Left cardiac atrium (tissue), 4 donors: Measurements from ENCODE around the gene CAPN10. TPM values are rescaled to one million over a fixed set of nuclear protein-coding genes. Genes with fewer than 3 reads are reported as not detected.
"Not testable (repeated sequence)": the region's sequence is repeated elsewhere in the genome, so short reads cannot be mapped to it uniquely, and the experiment has no call there.

Experiments used
- ATAC-seq, 2 donors: fragments of 200-7000 bp; cut with Tn5 transposase; one replicate each; pipeline ENCODE4 v1.9.1; 2020; ENCODE audit warnings: mild to moderate bottlenecking in 2 of 2, moderate library complexity in 2 of 2
- DNase-seq: peaks from one replicate; pipeline ENCODE4 v3.0.0-alpha.2; 2020
- intact Hi-C, 2 donors: fragments of 100-400 bp; cut with DNase I; formaldehyde crosslinking; loops; one replicate each; pipeline versions ENCODE4 v1.14.1 to v1.15.1; 2022 to 2023
- long read RNA-seq: library from polyadenylated mRNA; unstranded; transcript quantifications from one replicate; pipeline ENCODE4 v2.0.0, GENCODE V29; 2021
- total RNA-seq, 2 donors: library from RNA; stranded (reverse); fragmentation: NEBNext Ultra II Directional; extraction: Animal tissue kit (Norgen Biotek cat#: 25700); gene quantifications; one replicate each; pipeline ENCODE4 v1.2.1, GENCODE V29; 2021
- donor health status: DM: no; HTN: yes; CAD: no.
- donor health status: DM: no; HTN: yes; CAD: no; lungs with severe emphysema.
- donor health status: DM: yes; HTN: yes; CAD: no.
- donor health status: Dilated cardiomyopathy.

The CAPN10 gene, protein sequence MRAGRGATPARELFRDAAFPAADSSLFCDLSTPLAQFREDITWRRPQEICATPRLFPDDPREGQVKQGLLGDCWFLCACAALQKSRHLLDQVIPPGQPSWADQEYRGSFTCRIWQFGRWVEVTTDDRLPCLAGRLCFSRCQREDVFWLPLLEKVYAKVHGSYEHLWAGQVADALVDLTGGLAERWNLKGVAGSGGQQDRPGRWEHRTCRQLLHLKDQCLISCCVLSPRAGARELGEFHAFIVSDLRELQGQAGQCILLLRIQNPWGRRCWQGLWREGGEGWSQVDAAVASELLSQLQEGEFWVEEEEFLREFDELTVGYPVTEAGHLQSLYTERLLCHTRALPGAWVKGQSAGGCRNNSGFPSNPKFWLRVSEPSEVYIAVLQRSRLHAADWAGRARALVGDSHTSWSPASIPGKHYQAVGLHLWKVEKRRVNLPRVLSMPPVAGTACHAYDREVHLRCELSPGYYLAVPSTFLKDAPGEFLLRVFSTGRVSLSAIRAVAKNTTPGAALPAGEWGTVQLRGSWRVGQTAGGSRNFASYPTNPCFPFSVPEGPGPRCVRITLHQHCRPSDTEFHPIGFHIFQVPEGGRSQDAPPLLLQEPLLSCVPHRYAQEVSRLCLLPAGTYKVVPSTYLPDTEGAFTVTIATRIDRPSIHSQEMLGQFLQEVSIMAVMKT
- total RNA-seq, result 10 to 100 TPM; 17.9 to 26.6 TPM
- long read RNA-seq, partial matches to known transcripts, result 2 of 2 reads
- long read RNA-seq, other reads (novel, unspliced or antisense), result 0 of 2 reads

DNA sequence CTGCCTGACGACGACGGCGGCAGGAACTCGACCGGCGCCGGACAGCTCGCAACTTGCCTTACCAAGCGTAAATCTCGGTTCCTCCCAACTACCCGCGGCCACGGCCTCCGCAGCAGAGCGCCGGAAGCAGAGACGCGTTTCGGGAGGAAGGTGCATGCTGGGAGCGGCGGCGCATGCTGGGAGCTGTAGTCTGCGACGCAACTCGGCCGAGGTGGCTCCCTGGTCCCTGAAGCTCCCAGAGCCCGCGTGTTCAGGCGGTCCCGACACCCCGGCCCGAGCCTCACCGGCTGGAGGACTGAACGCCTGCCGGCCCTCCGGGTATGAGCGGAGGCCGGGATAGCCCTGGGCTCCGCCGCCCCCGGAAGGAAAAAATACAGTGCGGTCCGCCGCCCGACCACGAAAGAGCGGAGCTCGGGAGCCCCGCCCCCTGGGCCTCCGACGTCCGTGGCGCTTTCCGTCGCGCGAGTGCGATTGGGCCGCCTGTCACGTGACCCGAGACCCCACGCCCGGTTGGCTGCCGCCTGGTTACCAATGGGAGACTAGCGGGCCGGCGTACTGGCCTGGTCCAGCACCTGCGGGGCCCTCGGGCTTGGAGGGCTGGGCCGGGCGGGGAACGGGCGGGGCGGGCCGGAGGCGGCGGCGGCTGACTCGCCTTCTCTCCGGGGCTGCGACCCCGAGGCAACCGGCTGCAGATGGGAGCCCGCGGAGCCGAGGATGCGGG is at the start of gene CAPN10:
TSS of gene CAPN10 (plus strand) at position 537 of the 721 bp plus-strand sequence. CDS start at position 715, 178 bp downstream.
- intact Hi-C loops, result no loop called here
- peak; percentile 99 for DNase-seq

DNA sequence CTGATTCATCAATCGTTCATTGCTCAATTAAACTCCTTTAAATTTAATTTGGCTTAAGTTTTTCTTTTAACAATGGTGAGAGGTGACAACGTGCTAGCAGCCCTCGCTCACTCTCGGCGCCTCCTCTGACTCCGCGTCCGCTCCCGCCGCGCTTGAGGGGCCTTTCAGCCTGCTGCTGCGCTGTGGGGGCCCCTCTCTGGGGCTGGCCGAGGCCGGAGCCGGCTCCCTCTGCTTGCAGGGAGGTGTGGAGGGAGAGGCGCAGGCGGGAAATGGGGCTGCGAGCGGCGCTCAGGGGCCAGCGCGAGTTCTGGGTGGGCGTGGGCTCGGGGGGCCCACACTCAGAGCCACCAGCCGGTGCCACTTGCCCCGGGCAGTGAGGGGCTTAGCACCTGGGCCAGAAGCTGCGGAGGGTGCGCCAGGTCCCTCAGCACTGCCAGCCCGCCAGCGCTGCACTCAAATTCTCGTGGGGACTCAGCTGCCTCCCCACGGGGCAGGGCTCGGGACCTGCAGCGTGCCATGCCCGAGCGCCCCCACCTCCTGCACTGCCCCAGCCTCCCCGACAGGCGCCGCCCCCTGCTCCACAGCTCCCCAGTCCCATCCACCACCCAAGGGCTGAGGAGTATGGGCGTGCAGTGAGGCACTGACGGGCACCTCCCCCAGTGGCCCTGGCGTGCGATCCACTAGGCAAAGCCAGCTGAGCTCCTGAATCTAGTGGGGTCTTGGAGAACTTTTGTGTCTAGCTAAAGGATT is 48.3 kb upstream of the CAPN10 start:
- DNase-seq, result no peak
- intact Hi-C loops, result no loop called here
- ATAC-seq, result no peak

More for the DNA sequence above, at the start of gene CAPN10:
- peak; percentile 97 for ATAC-seq

DNA sequence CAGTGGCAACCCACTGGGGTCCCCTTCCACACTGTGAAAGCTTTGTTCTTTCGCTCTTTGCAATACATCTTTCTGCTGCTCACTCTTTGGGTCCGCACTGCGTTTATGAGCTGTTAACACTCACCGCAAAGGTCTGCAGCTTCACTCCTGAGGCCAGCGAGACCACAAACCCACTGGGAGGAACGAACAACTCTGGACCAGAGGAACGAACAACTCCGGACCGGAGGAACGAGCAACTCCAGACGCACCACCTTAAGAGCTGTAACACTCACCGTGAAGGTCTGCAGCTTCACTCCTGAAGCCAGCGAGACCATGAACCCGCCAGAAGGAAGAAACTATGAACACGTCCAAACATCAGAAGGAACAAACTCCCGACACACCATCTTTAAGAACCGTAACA is 47.4 kb upstream of the CAPN10 start:
- ATAC-seq, intact Hi-C loops, DNase-seq: not testable (repeated sequence)

DNA sequence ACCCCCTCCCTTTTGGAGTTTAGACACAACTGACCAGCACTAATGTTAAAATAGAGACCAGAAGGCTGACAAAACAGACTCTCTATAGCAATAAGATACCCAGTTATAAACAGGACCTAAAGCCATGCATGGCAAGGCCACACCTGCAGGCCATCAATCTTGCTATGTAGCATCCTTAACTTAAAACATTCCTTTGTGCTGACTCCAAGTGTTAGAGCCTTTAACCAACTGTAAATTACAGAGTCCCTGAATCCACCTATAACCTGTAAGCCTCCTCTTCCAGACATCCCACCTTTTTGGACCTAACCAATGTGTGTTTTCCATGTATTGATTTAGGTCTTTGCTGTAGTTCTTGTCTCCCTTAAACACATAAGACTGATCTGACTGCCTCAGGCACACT is 46.6 kb upstream of the CAPN10 start:
- intact Hi-C loops, result no loop called here
- ATAC-seq, result no peak
- DNase-seq, result no peak

DNA sequence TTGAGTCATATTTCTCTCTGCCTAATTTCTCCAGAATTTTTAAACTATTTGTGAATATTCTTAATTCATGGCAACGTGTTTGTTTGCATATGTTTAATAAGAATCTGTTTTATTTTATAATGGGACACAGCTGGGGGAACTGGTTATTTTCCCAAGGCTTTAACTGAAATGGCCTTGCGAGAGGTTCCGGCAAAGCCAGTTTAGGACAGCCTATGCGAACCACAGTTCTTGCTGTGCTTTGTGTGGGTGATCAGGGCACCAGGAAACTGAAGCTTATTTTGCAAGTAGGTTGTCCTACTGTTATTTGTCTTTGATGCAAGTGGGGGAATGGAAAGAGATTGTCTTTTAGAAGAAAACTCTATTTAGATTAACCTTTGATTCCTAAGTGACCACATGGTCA is 35.2 kb upstream of the CAPN10 start:
- DNase-seq (no peak), ATAC-seq (no peak)
- intact Hi-C loops, result no loop called here

DNA sequence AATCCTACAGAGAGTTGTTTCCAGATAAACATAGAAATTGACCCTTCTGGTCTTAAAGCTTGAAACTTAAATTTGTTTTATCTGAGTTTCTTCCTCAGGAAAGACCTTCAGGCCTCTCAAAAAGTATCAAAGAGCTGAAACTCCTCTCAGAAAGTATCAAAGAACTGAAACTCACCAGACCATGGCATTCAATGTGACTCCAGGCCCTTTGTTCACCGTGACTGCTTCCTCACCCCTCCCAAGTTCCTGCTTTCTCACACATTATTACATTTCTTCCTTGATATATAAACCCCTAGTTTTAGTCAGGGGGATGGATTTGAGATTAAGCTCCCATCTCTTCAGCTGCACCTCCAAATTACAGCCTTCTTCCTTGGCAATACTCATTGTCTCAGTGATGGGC is 34.7 kb upstream of the CAPN10 start:
- no peak for ATAC-seq
- DNase-seq, result no peak
- intact Hi-C loops, result no loop called here

DNA sequence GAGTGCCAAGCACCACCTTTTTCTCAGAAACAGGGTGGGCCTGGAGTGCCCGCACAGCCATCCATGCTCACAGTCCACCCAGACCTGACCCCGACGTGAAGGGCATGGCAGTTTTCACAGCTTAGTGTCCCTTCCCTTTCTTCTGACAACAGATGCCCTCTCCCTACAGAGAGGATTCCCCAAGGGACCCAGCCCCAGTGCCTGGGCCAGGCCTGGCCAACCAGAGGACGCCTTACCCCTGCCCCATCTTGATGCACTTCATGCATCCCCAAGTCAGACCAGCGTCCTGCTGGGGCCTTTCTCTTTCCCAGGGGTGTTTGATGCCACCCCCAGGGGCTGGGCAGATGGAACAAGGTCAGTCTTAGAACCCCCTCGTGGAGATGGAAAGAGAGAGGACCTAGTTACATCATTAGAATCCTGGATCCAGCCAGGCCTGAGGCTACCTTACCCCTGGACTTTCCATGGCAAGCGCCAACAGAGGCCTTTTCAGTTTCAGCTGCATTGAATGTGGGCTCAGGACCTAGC is 32.5 kb upstream of the CAPN10 start:
- ATAC-seq (no peak), DNase-seq (no peak)
- intact Hi-C loops, result no loop called here

DNA sequence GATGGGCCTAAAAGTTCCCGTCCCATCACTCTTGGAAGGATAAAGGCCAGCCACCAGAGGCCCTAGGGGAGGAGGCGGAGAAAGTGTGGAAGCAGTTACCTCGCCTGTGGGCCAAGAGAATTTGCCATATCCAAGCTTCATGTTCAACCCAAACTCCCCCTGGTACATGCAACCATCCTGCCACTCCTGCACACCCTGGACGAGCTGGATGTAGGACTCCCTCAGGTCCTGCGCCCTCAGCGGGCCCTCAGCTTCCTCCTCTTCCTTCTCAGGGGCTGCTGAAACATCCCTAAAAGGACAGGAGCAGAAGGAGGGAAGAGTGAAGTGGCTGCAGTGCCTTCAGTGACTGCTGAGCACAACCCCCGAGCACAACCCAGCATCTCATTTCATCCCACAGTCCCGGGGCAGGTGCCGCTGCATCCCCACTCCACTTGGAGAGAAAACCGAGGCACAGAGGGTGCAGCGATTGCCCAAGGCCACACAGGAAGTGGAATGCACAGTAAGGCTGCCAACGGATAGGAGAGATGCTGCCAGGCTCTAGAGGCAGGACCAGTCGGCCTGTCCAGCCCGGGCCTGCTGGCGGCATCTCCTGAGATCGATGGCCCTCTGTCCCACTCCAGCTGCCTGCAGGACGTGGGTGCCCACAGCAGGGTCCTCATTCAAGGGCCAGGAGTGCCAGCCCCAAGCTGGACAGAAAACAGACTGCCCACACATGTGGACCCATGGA is 31.6 kb upstream of the CAPN10 start:
- DNase-seq, result no peak
- no peak for ATAC-seq
- intact Hi-C loops, result no loop called here

DNA sequence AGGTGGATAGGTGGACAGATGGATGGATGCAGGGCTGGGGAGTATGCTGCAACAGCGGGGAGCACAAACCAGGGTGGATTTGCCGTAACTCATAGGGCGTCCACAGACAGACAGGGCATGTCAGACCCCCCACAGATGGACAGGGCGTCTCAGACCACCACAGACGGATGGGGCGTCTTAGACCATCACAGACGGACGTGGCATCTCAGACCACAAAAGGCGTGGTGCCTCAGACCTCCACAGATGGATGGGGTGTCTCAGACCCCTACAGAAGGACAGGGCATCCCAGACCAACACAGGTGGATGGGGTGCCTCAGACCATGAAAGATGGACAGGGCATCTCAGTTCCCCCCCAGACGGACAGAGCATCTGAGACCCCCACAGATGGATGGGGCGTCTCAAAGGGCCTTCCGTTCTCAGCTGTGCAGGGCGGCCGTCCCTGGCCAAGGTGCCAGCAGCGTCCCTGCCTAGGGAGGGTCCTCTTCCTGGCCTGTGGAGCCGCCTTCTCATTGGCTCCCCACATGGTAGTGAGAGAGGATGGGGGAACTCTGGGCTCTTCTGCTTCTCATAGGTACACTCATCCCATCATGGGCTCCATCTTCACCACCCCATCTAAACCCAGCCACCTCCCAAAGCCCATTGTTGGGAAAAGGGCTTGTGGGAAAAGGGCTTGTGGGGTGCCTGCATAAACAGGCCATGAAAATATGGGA is 30.8 kb upstream of the CAPN10 start:
- no peak for ATAC-seq
- DNase-seq, result peak; percentile 18
- intact Hi-C loops, result no loop called here

DNA sequence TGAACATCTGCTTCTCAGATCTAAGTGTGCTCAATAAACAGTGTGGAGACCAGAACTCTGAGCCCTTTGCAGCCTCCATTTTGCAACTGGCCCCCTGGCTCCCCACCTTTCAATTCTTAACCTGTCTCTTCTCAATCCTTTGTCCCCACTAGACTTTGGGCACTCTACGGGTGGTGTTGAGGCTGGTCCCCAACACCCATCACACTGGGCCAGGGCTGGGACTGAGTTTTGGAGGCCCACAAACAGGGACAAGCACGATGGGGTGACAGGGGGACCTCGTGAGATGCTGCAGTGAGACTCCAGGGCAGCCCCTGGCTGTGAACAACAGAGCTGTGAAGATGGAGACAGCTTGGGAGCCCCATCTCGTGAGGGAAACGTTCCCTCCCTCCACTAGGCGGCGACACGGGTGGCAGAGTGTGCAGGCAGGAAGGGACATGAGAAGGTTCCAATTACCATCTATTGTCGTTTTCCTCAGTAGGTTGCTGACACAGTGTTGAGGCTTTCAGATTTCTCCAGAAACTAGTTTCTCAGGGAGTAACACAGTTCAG is 29.9 kb upstream of the CAPN10 start:
- ATAC-seq (no peak), DNase-seq (peak; percentile 42)
- intact Hi-C loops, result no loop called here

DNA sequence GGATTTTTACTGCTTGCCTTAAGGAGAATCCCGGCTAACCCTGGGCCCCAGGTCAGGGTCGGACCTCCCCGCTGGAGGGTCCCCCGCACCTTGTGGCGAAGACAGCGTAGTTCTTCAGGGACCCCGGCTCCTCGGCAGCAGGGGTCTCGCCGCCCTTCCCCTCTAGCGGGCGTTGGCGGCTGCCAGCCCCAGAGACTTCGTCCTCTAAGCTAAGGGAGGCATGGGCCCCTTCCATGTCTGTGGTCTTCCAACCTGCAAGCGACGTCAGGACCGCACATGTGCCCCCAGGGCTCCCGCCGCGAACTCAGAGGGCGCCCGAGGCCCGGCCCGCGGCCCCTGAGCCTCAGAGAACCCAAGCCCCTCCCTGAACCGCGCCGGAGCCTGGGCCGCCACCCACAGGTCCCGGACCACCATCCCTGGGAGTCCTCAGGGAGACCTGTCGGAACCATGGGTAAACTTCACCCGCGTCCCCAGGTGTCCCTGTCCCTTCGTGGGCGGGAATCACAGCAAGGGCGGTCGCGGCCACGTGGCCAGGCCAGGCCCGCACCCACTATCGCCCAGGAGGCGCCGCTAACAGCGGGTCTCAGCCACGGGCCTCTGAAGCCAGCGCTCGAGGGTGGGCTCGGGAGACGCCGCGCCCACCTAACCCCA is 29.3 kb upstream of the CAPN10 start:
- intact Hi-C loops, result no loop called here
- DNase-seq (no peak), ATAC-seq (no peak)

DNA sequence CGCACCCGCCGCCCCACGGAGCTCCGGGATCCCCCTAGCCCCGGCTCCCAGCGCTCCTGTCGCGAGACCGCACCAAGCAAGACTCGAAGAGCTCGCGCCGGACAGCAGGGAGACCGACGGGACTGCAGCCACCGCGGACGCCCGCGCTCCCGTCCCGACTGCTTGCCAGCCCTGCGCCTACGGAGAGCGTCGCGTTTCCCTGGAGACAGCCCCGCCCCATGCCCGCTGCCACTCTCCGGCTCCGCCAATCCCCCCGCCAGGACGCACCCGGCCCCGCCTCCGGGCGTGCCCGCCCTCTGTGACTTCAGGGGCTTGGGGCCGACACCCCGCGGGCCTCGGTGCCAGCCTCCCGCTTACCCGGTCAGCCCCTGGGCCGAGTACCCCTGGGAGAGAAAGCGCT is 28.7 kb upstream of the CAPN10 start, which contains the start of gene ANKMY1:
TSS of gene ANKMY1 (minus strand) at position 181 of the 400 bp plus-strand sequence. CDS start 653 bp downstream, outside the sequence.
- ATAC-seq, result peak; percentile 13 to 44
- intact Hi-C loops, result no loop called here
- DNase-seq, result peak; percentile 84

DNA sequence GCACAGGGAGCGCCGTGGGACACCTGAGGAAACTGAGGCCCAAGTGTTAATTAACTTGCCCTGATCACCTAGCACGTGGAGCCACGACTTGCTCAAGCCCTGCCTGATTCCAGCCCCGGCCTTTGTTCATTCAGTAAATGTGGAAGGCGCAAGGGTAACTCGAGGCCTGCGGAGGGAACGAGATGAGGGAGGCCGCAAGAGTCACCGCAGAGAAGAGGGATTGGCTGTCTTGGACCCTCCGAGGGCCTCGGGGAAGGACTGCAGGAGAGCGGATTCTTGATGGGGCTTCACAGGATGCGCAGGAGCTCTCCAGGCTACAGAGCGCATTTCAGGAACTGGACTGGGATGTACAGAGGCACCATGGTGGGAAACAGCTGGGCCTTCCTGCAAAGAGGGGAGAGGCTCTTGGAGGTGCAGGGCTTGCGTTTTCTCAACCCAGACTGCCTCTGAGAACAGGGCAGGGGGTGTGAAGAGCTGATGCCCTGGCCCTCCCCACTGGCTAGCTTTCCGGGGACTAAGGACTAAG is 28.2 kb upstream of the CAPN10 start:
- ATAC-seq (no peak), DNase-seq (no peak)
- intact Hi-C loops, result no loop called here

DNA sequence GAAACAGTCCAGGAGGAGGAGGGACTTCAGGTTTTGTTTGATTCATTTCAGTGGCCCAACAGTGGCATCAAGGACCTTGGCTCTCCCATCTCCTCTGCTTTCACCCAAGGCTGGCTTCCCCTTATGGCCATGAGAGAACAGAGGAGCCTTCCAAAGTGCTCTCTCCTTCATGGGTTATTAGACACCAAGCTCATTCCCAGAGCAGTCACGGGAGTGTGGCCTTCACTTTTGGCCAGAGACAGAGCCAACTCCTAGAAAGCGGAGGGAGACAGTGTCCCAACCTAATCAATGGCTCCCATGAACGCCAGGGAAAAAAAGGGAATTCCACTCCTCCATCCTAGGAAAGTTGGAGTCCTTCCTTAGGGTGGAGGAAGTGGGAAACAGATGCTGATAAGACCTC is 27.2 kb upstream of the CAPN10 start:
- intact Hi-C loops, result no loop called here
- DNase-seq (no peak), ATAC-seq (no peak)

DNA sequence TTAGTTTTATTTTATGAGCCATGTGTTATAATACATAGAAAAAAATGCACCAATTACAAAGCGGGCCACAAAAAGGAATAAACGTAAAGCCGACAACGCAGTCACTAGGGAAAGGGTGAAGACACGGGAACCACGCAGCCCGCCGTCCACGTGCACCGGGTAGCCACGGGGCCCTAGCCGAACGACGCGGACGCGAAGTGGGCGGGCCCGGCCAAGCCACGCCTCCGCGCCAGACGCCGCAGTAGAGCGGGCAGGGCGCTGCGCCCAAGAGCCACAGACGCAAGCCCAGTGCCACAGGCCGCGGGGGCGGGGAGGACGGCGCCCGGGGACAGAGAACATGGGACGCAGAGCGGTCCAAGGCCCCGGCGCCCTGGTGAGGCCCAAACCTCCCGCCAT is 26.5 kb upstream of the CAPN10 start, which contains the start of gene DUSP28:
TSS of gene DUSP28 (plus strand) at position 274 of the 396 bp plus-strand sequence. CDS start 328 bp downstream, outside the sequence.
- ATAC-seq, result peak; percentile 85 to 87

More for the DNA sequence above, 26.5 kb upstream of the CAPN10 start, which contains the start of gene DUSP28:
- intact Hi-C loops, result no loop called here
- DNase-seq, result peak; percentile 94
